GM12872 (cell line): ENCODE measurements around the gene STEAP3.

ENCODE experiments used
- TF ChIP-seq, protein P1 (sequence below): IDR thresholded peaks from 3 replicates; pipeline ENCODE4 v1.5.1; 2011; ENCODE audit warnings: low read depth, mild to moderate bottlenecking, low read length, moderate library complexity; ENCODE audit not compliant: insufficient read depth

Gene STEAP3

DNA sequence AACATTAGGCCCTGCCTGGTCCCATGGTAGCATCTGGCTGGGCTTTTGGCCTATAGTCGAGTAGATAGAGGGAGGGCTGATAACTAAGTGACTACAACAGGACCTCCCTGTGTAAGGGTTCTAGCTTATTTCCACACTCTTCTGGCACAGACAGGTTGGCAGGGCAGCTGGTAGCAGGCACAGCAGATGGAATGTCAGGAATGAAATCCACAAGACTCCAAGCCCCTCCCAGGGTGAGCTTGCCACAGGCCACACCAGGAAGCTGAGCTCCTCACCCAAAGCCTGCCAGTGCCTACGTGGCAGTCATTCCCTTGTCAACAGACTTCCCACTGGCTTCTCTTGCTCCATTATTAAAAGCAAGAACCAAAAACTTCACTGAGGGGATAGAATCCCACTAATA lies 44.4 kb upstream of the STEAP3 start:
- TF ChIP-seq, protein P1, sequence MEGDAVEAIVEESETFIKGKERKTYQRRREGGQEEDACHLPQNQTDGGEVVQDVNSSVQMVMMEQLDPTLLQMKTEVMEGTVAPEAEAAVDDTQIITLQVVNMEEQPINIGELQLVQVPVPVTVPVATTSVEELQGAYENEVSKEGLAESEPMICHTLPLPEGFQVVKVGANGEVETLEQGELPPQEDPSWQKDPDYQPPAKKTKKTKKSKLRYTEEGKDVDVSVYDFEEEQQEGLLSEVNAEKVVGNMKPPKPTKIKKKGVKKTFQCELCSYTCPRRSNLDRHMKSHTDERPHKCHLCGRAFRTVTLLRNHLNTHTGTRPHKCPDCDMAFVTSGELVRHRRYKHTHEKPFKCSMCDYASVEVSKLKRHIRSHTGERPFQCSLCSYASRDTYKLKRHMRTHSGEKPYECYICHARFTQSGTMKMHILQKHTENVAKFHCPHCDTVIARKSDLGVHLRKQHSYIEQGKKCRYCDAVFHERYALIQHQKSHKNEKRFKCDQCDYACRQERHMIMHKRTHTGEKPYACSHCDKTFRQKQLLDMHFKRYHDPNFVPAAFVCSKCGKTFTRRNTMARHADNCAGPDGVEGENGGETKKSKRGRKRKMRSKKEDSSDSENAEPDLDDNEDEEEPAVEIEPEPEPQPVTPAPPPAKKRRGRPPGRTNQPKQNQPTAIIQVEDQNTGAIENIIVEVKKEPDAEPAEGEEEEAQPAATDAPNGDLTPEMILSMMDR: no peak

DNA sequence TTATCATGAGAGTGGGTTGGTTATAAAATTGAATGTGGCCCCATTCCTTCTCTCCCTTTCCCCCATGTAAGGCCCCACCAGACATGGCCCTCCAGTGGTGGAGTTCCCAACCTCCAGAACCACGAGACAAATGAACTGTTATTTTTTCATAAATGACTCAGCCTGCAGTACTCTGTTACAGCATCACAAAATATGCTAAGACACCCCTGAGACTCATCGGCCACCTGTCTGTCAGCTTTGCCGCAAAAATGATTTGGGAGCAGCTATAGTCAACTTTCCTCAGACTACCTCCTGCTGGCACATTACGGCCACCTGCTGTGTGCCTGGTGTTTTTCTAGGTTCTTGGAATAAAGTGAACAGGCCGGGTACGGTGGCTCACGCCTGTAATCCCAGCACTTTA lies 43.6 kb upstream of the STEAP3 start:
- TF ChIP-seq, protein P1: no peak

DNA sequence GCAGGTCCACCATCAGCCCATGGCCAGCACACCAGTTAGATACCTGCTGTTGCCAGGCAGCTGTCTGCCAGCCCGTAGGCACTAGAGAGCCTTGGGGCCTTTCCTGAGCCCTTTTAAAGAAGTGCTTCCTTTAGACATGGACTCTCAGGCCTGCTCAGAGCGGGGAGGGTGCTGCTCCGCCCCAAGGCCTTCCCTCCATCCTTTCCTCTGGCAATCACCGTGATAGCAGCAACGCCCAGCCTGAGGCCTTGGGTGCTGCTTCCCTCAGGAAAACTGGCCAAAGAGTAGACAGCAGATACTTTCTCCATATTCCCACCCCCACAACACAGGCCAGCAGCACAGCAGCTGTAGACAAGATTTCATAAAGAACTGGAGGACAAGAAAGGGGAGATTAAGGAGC lies 42.7 kb upstream of the STEAP3 start:
- TF ChIP-seq, protein P1: no peak

DNA sequence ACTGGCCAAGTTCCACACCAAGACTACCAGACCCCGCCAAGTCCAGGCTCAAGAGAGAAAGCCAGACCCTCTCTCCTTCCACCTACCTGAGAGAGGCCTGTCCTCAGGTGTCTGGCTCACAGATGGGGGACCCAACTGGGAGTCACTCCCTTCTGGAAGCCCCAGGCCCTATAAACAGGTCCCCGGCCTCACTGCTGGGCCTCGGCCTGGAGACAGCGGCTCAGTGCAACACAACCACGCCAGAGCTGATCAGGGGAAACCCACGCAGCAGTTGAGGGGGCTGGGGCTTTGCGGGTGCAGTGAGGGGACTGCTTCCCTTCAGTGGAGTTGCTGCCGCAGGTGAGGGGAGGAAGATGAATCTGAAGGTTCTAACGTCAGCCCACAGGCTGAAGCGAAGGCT lies 42.2 kb upstream of the STEAP3 start:
- TF ChIP-seq, protein P1: no peak

DNA sequence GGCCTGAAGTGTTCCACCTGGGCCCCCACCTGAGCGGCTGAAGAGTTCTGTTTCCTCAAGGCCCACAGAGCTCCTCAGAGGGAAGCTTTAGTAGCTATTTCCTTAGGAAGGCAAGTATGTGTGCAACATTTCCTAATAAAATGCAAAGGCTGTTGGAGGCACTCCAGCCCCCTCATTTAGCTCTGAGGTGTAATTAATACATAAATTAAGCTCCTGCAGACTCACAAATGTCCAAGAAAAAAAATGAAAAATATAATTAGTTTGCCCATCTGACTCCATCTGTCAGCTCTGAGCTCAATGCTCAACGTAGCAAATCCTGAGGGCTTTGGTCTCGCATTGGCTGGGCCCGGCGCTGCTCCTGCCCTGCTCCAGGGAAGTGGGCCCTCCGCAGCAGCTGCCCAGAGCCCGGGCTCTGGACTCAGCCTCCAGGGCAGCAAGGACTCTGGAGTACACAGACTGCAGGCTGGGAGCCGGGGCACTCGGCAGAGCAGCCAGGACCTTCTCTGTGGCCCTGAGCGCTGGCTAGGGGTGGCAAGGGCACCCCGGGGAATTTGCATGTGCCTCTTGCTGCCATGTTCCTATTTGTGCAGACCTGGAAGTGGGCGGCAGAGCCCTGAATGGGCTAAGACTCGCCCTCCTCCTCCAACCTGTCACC lies 41.7 kb upstream of the STEAP3 start:
- TF ChIP-seq, protein P1: no peak

DNA sequence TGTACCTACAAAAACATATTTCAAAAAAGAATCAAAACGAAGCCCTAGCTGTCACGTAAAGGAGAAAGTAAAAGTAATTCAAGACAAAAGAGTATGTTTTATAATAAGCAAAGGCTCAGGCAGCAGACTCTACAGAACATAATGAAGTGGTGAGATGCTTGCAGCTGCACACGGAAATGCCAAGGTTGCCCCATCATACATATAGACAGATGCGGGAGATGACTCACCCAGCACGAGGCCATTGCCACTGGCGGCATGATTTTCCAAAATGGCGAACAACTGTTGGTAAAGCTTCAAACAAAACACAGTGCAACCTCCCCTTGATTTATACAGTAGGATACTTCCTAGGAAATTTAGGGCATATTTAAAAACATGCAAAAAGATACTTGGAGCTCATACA lies 39.1 kb upstream of the STEAP3 start:
- TF ChIP-seq, protein P1: no peak

DNA sequence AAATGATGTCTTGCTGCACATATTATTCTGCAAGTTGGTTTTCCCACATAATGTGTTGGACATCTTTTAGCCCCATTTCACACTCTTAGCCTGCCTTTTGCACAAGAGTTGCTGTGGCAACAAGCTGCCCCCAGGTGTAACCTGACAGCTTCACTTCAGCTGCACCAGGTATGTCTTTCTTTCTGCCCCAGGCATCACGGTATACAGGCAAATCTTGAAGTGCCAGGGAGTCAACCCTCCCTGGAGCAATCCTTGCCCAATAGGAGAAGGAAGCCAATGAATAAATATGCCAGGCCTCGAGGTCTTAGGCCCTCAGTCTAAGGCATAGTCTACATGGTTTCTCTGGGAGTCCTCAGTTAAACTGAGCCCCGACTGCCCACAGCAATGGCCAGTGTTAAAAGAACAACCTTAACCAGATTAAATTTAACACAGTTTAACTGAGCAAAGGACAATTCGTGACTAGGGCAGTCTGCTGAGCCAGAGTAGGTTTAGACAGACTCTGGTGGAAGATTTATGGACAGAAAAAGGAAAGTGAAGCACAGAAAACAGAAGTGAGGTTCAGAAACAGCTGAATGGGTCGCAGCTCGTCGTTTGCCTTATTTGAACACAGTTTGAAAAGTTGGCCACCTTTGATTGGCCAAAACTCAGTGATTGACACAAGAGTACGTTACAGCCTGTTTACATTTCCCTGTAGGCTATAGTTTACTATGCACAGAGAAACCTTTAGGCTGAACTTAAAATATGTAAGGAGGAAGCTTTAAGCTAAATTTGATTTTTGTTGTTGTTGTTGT lies 33.1 kb upstream of the STEAP3 start:
- TF ChIP-seq, protein P1: no peak
